ENCODE results near the gene SPINK2.

The SPINK2 gene

DNA sequence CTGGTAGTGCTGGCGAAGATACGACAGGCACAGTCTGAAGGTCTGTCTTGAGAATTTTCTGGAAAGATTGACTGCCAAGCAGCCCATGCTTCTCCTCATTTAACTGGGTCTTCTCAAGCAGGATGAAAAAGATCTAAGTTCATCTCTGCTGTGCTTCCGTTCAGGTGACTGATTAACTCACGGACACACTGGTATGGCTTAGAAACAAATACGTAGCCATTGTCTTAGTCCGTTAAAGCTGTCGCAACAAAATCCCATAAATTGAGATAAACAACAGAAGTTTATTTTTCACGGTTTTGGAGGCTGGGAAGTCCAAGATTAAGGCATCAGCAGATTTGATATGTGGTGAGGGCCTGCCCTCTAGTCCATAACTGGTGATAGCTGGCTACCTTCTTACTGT lies 39.5 kb downstream of the SPINK2 start:
- Histone ChIP-seq H3K4me3 (ENCODE audit: low read length in 2 of 2) (no peak overlapping the region), H3K27me3 (ENCODE audit: control insufficient read depth in 2 of 2, insufficient read depth in 2 of 2, low read length in 2 of 2) (no peaks in the 10 kb centered on the region), H3K4me1 (ENCODE audit: control insufficient read depth in 2 of 2, insufficient read depth in 2 of 2, low read length in 2 of 2) (peaks cover 5% of the 10 kb centered on the region in 2 donors), H3K9ac (ENCODE audit: low read depth in 1 of 2, low read length in 2 of 2) (no peak overlapping the region), H3K9me3 (ENCODE audit: control insufficient read depth in 2 of 2, low read length in 2 of 2) (no peaks in the 10 kb centered on the region), H3K36me3 (ENCODE audit: control insufficient read depth in 2 of 2, insufficient read depth in 2 of 2, low read length in 2 of 2) (no peaks in the 10 kb centered on the region), H3K27ac (ENCODE audit: low read depth in 2 of 2, low read length in 2 of 2) (no peak overlapping the region)

- Histone ChIP-seq H3K36me3 (ENCODE audit: control insufficient read depth in 2 of 2, insufficient read depth in 2 of 2, low read length in 2 of 2) (no peaks in the 10 kb centered on the region), H3K27me3 (ENCODE audit: control insufficient read depth in 2 of 2, insufficient read depth in 2 of 2, low read length in 2 of 2) (no peaks in the 10 kb centered on the region), H3K4me3 (ENCODE audit: low read length in 2 of 2) (no peak overlapping the region), H3K9me3 (ENCODE audit: control insufficient read depth in 2 of 2, low read length in 2 of 2) (no peaks in the 10 kb centered on the region), H3K4me1 (ENCODE audit: control insufficient read depth in 2 of 2, insufficient read depth in 2 of 2, low read length in 2 of 2) (peaks cover 0 to 4% of the 10 kb centered on the region in 2 donors), H3K9ac (ENCODE audit: low read depth in 1 of 2, low read length in 2 of 2) (no peak overlapping the region), H3K27ac (ENCODE audit: low read depth in 2 of 2, low read length in 2 of 2) (no peak overlapping the region)
Observed at GRCh38 chr4:56773346-56773745, 48.2 kb downstream of the SPINK2 start.

GRCh38 chr4:56772134-56772533 lies 49.4 kb downstream of the SPINK2 start:
- Histone ChIP-seq H3K27me3 (ENCODE audit: control insufficient read depth in 2 of 2, insufficient read depth in 2 of 2, low read length in 2 of 2) (no peaks in the 10 kb centered on the region), H3K27ac (ENCODE audit: low read depth in 2 of 2, low read length in 2 of 2) (no peak overlapping the region), H3K36me3 (ENCODE audit: control insufficient read depth in 2 of 2, insufficient read depth in 2 of 2, low read length in 2 of 2) (no peaks in the 10 kb centered on the region), H3K4me1 (ENCODE audit: control insufficient read depth in 2 of 2, insufficient read depth in 2 of 2, low read length in 2 of 2) (peaks cover 0 to 6% of the 10 kb centered on the region in 2 donors), H3K9me3 (ENCODE audit: control insufficient read depth in 2 of 2, low read length in 2 of 2) (no peaks in the 10 kb centered on the region), H3K9ac (ENCODE audit: low read depth in 1 of 2, low read length in 2 of 2) (no peak overlapping the region), H3K4me3 (ENCODE audit: low read length in 2 of 2) (no peak overlapping the region)

GRCh38 chr4:56768763-56769162 lies 52.7 kb downstream of the SPINK2 start:
- Histone ChIP-seq H3K9me3 (ENCODE audit: control insufficient read depth in 2 of 2, low read length in 2 of 2) (no peaks in the 10 kb centered on the region), H3K4me1 (ENCODE audit: control insufficient read depth in 2 of 2, insufficient read depth in 2 of 2, low read length in 2 of 2) (peaks cover 0 to 6% of the 10 kb centered on the region in 2 donors), H3K27me3 (ENCODE audit: control insufficient read depth in 2 of 2, insufficient read depth in 2 of 2, low read length in 2 of 2) (no peaks in the 10 kb centered on the region), H3K27ac (ENCODE audit: low read depth in 2 of 2, low read length in 2 of 2) (no peak overlapping the region), H3K4me3 (ENCODE audit: low read length in 2 of 2) (no peak overlapping the region), H3K9ac (ENCODE audit: low read depth in 1 of 2, low read length in 2 of 2) (no peak overlapping the region), H3K36me3 (ENCODE audit: control insufficient read depth in 2 of 2, insufficient read depth in 2 of 2, low read length in 2 of 2) (no peaks in the 10 kb centered on the region)

- H3K4me3 ChIP-seq (ENCODE audit: low read length in 2 of 2): no peak overlapping the region
- peaks cover 0 to 6% of the 10 kb centered on the region in 2 donors for H3K4me1 ChIP-seq (ENCODE audit: control insufficient read depth in 2 of 2, insufficient read depth in 2 of 2, low read length in 2 of 2)
- no peaks in the 10 kb centered on the region for H3K27me3 ChIP-seq (ENCODE audit: control insufficient read depth in 2 of 2, insufficient read depth in 2 of 2, low read length in 2 of 2)
- H3K9ac ChIP-seq (ENCODE audit: low read depth in 1 of 2, low read length in 2 of 2): no peak overlapping the region
- H3K27ac ChIP-seq (ENCODE audit: low read depth in 2 of 2, low read length in 2 of 2): no peak overlapping the region
- no peaks in the 10 kb centered on the region for H3K9me3 ChIP-seq (ENCODE audit: control insufficient read depth in 2 of 2, low read length in 2 of 2)
- H3K36me3 ChIP-seq (ENCODE audit: control insufficient read depth in 2 of 2, insufficient read depth in 2 of 2, low read length in 2 of 2): no peaks in the 10 kb centered on the region
Observed at GRCh38 chr4:56768316-56768715, 53.2 kb downstream of the SPINK2 start.

DNA sequence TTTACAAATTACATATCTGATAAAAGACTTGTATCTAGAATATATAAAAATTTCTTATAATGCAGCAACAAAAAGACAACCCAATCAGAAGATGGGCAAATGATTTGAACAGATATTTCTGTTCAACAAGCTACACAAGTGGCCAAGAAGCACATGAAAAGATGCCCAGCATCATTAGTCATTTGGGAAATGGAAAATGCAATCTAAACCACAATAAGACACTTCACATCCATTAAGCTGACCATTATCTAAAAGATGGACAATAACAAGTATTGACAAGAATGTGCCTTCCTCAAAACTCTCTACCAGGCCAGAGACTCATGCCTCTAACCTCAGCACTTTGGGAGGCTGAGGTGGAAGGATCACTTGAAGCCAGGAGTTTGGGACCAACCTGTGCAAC lies 53.9 kb downstream of the SPINK2 start:
- Histone ChIP-seq H3K27me3 (ENCODE audit: control insufficient read depth in 2 of 2, insufficient read depth in 2 of 2, low read length in 2 of 2) (no peaks in the 10 kb centered on the region), H3K4me1 (ENCODE audit: control insufficient read depth in 2 of 2, insufficient read depth in 2 of 2, low read length in 2 of 2) (peaks cover 0 to 6% of the 10 kb centered on the region in 2 donors), H3K4me3 (ENCODE audit: low read length in 2 of 2) (no peak overlapping the region), H3K9ac (ENCODE audit: low read depth in 1 of 2, low read length in 2 of 2) (no peak overlapping the region), H3K27ac (ENCODE audit: low read depth in 2 of 2, low read length in 2 of 2) (no peak overlapping the region), H3K36me3 (ENCODE audit: control insufficient read depth in 2 of 2, insufficient read depth in 2 of 2, low read length in 2 of 2) (no peaks in the 10 kb centered on the region), H3K9me3 (ENCODE audit: control insufficient read depth in 2 of 2, low read length in 2 of 2) (no peaks in the 10 kb centered on the region)

DNA sequence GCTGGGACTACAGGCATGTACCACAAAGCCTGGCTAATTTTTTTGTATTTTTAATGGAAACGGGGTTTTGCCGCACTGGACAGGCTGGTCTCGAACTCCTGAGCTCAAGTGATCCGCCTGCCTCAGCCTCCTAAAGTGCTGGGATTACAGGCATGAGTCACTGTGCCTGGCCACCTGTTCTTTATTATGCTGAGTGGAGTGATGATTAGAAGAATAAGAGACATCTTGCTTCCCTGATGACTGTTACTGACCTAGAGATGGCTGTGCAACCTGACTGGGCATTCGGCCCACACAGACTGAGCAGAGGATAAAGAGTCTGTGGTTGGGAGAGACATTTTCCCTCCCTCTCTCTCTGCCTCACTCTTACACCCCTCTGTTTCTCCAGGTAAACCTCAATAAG lies 56.7 kb downstream of the SPINK2 start:
- Histone ChIP-seq H3K4me1 (ENCODE audit: control insufficient read depth in 2 of 2, insufficient read depth in 2 of 2, low read length in 2 of 2) (peaks cover 0 to 10% of the 10 kb centered on the region in 2 donors), H3K36me3 (ENCODE audit: control insufficient read depth in 2 of 2, insufficient read depth in 2 of 2, low read length in 2 of 2) (no peaks in the 10 kb centered on the region), H3K4me3 (ENCODE audit: low read length in 2 of 2) (no peak overlapping the region), H3K9me3 (ENCODE audit: control insufficient read depth in 2 of 2, low read length in 2 of 2) (no peaks in the 10 kb centered on the region), H3K27ac (ENCODE audit: low read depth in 2 of 2, low read length in 2 of 2) (no peak overlapping the region), H3K27me3 (ENCODE audit: control insufficient read depth in 2 of 2, insufficient read depth in 2 of 2, low read length in 2 of 2) (no peaks in the 10 kb centered on the region), H3K9ac (ENCODE audit: low read depth in 1 of 2, low read length in 2 of 2) (no peak overlapping the region)

- Histone ChIP-seq H3K4me3 (ENCODE audit: low read length in 2 of 2) (no peak overlapping the region), H3K9ac (ENCODE audit: low read depth in 1 of 2, low read length in 2 of 2) (no peak overlapping the region), H3K27ac (ENCODE audit: low read depth in 2 of 2, low read length in 2 of 2) (no peak overlapping the region), H3K4me1 (ENCODE audit: control insufficient read depth in 2 of 2, insufficient read depth in 2 of 2, low read length in 2 of 2) (peaks cover 0 to 10% of the 10 kb centered on the region in 2 donors), H3K27me3 (ENCODE audit: control insufficient read depth in 2 of 2, insufficient read depth in 2 of 2, low read length in 2 of 2) (no peaks in the 10 kb centered on the region), H3K36me3 (ENCODE audit: control insufficient read depth in 2 of 2, insufficient read depth in 2 of 2, low read length in 2 of 2) (no peaks in the 10 kb centered on the region), H3K9me3 (ENCODE audit: control insufficient read depth in 2 of 2, low read length in 2 of 2) (no peaks in the 10 kb centered on the region)
Observed at GRCh38 chr4:56764223-56764622, 57.3 kb downstream of the SPINK2 start.

- H3K36me3 ChIP-seq (ENCODE audit: control insufficient read depth in 2 of 2, insufficient read depth in 2 of 2, low read length in 2 of 2): no peaks in the 10 kb centered on the region
- H3K27me3 ChIP-seq (ENCODE audit: control insufficient read depth in 2 of 2, insufficient read depth in 2 of 2, low read length in 2 of 2): no peaks in the 10 kb centered on the region
- no peak overlapping the region for H3K9ac ChIP-seq (ENCODE audit: low read depth in 1 of 2, low read length in 2 of 2)
- no peak overlapping the region for H3K27ac ChIP-seq (ENCODE audit: low read depth in 2 of 2, low read length in 2 of 2)
- H3K4me1 ChIP-seq (ENCODE audit: control insufficient read depth in 2 of 2, insufficient read depth in 2 of 2, low read length in 2 of 2): peaks cover 4 to 7% of the 10 kb centered on the region in 2 donors
- no peaks in the 10 kb centered on the region for H3K9me3 ChIP-seq (ENCODE audit: control insufficient read depth in 2 of 2, low read length in 2 of 2)
- H3K4me3 ChIP-seq (ENCODE audit: low read length in 2 of 2): no peak overlapping the region
Observed at GRCh38 chr4:56762484-56763250, 58.8 kb downstream of the SPINK2 start.

DNA sequence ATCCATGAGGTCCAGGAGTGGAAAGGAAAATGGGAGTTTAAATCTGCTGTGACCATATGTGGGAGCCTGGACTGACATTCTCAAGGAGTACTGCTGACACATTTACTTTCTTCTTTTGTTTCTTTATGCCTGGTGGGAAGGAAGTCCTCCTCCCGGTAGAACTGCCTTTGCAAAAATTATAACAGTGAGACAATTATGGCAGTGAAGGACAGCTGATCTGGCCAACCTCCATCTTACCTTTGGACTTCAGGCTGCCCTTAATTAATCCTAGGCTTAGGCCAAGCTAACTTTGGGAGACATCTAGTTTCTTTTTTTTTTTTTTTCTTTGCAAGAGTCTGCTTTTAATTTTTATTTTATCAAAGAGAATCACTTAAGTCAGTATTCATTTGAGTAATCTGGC lies 61.3 kb downstream of the SPINK2 start:
- Histone ChIP-seq H3K4me1 (ENCODE audit: control insufficient read depth in 2 of 2, insufficient read depth in 2 of 2, low read length in 2 of 2) (peaks cover 5 to 12% of the 10 kb centered on the region in 2 donors), H3K27me3 (ENCODE audit: control insufficient read depth in 2 of 2, insufficient read depth in 2 of 2, low read length in 2 of 2) (no peaks in the 10 kb centered on the region), H3K9me3 (ENCODE audit: control insufficient read depth in 2 of 2, low read length in 2 of 2) (no peaks in the 10 kb centered on the region), H3K36me3 (ENCODE audit: control insufficient read depth in 2 of 2, insufficient read depth in 2 of 2, low read length in 2 of 2) (no peaks in the 10 kb centered on the region), H3K27ac (ENCODE audit: low read depth in 2 of 2, low read length in 2 of 2) (no peak overlapping the region), H3K9ac (ENCODE audit: low read depth in 1 of 2, low read length in 2 of 2) (no peak overlapping the region), H3K4me3 (ENCODE audit: low read length in 2 of 2) (no peak overlapping the region)
